Right kidney (tissue), 9 donors: ENCODE data around the gene NEURL3.
"Not testable (repeated sequence)": the region's sequence is repeated elsewhere in the genome, so short reads cannot be mapped to it uniquely, and the experiment has no call there.

ENCODE experiments used
- DNase-seq: peaks from one replicate; pipeline ENCODE4 v3.0.0-alpha.2; 2016
- long read RNA-seq, 8 donors: transcript quantifications; one replicate each; lab custom pipeline, GENCODE V29; 2026

The NEURL3 gene, protein sequence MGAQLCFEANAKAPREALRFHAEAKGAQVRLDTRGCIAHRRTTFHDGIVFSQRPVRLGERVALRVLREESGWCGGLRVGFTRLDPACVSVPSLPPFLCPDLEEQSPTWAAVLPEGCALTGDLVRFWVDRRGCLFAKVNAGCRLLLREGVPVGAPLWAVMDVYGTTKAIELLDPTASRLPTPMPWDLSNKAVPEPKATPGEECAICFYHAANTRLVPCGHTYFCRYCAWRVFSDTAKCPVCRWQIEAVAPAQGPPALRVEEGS
- long read RNA-seq, donor 1, partial matches to known transcripts, result 0 of 1 reads
- long read RNA-seq, donor 1, other reads (novel, unspliced or antisense), result 0 of 1 reads
- long read RNA-seq, donor 2, partial matches to known transcripts, result 0 of 1 reads
- long read RNA-seq, donor 2, other reads (novel, unspliced or antisense), result 0 of 1 reads
- long read RNA-seq, donor 3, partial matches to known transcripts, result 0 of 2 reads
- long read RNA-seq, donor 3, other reads (novel, unspliced or antisense), result 0 of 2 reads
- long read RNA-seq, donor 4, partial matches to known transcripts, result 0 of 1 reads
- long read RNA-seq, donor 4, other reads (novel, unspliced or antisense), result 0 of 1 reads
- long read RNA-seq, donor 5, partial matches to known transcripts, result 0 of 2 reads
- long read RNA-seq, donor 5, other reads (novel, unspliced or antisense), result 0 of 2 reads
- long read RNA-seq, donor 6, result 0 reads
- long read RNA-seq, donor 7, partial matches to known transcripts, result 0 of 2 reads
- long read RNA-seq, donor 7, other reads (novel, unspliced or antisense), result 0 of 2 reads
- long read RNA-seq, donor 8, partial matches to known transcripts, result 0 of 1 reads
- long read RNA-seq, donor 8, other reads (novel, unspliced or antisense), result 0 of 1 reads

DNA sequence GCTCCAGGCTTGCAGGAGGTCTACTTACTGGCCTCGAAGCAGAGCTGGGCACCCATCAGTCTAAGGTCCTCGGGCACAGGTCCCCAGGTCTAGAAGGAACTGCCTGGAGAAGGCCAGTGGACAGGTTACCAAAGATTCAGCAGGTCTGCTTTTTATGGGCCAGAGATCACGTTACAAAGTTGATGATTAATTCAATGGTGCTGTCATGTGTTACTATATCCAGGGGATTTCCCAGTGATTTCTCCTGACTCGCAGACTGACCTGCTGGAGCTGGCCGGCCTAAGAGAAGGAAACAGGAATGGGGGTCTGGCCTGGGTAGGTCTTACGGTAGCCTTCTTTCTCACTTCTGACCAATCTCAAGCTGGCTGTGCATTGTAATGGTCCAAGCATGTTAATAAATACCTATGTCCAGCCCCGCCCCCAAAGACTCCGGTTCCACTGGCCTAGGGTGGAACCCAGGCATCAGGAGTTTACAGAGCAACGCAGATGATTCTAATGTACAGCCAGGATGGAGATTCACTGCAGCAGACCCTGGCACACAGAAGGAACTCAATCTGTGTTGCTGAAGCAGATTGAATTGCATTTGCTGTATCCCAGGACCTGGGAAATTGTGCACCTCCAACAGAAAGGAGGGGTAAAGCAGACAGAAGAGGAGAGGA is at the start of gene NEURL3:
Gene NEURL3, minus strand, starts transcription at position 127 of the 659 bp plus-strand sequence. Its CDS starts 71 bp downstream, at position 56.
- DNase-seq, result peak; percentile 60

GRCh38 chr2:96554293-96555145 is 49.4 kb upstream of the NEURL3 start:
- DNase-seq, result peak; percentile 69

GRCh38 chr2:96553957-96554292 is 48.8 kb upstream of the NEURL3 start:
- not testable (repeated sequence) for DNase-seq

- DNase-seq, result no peak
Observed at GRCh38 chr2:96553176-96553956, 48.2 kb upstream of the NEURL3 start.

GRCh38 chr2:96552315-96553175 is 47.4 kb upstream of the NEURL3 start:
- no peak for DNase-seq

DNA sequence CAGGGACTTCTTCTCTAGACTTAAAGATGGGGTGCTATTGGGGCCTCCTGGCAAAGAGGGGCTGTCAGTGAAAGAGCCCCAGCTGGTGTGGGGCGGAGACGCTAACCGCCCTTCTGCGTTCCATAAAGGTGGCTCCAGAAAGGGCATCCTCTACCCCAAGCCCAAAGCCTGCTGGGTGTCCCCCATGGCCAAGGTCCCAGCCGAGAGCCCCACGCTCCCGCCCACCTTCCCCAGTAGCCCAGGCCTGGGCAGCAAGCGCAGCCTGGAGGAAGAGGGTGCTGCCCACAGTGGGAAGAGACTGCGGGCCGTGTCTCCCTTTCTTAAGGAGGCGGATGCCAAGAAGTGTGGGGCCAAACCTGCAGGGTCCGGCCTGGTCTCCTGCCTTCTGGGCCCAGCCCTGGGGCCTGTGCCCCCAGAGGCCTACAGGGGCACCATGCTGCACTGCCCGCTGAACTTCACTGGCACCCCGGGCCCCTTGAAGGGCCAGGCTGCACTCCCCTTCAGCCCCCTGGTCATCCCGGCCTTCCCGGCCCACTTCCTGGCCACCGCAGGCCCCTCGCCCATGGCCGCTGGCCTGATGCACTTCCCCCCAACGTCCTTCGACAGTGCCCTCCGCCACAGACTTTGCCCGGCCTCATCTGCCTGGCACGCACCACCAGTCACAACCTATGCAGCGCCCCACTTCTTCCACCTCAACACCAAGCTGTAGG is 46.6 kb upstream of the NEURL3 start:
- no peak for DNase-seq

DNA sequence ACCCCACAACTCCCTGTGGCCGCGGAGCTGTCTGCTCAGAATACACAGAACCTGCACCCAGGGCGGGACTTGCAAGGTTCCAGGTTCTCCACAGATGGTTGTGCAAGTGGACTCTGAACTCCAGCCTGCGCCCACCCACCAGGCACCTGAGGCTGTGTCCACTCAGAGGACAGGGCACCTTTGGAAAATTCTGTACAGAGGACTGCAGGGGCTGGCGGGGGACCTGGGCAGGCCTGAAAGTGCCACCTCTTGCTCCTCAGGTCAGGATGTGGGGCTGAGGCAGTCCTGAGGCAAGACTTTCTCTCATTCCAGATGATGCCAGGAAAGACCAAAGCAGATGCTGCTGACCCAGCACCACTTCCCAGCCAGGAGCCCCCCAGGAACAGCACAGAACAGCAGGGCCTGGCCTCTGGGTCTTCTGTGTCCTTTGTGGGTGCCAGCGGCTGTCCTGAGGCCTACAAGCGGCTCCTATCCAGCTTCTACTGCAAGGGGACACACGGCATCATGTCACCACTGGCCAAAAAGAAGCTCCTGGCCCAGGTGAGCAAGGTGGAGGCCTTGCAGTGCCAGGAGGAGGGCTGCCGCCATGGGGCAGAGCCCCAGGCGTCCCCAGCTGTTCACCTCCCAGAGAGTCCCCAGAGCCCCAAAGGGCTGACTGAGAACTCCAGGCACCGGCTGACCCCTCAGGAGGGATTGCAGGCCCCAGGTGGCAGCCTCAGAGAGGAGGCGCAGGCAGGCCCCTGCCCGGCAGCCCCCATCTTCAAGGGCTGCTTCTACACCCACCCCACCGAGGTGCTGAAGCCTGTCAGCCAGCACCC is 45.8 kb upstream of the NEURL3 start:
- no peak for DNase-seq

- no peak for DNase-seq
Observed at GRCh38 chr2:96549967-96550786, 45.0 kb upstream of the NEURL3 start.

GRCh38 chr2:96549466-96549785 is 44.3 kb upstream of the NEURL3 start:
- DNase-seq, result no peak

DNA sequence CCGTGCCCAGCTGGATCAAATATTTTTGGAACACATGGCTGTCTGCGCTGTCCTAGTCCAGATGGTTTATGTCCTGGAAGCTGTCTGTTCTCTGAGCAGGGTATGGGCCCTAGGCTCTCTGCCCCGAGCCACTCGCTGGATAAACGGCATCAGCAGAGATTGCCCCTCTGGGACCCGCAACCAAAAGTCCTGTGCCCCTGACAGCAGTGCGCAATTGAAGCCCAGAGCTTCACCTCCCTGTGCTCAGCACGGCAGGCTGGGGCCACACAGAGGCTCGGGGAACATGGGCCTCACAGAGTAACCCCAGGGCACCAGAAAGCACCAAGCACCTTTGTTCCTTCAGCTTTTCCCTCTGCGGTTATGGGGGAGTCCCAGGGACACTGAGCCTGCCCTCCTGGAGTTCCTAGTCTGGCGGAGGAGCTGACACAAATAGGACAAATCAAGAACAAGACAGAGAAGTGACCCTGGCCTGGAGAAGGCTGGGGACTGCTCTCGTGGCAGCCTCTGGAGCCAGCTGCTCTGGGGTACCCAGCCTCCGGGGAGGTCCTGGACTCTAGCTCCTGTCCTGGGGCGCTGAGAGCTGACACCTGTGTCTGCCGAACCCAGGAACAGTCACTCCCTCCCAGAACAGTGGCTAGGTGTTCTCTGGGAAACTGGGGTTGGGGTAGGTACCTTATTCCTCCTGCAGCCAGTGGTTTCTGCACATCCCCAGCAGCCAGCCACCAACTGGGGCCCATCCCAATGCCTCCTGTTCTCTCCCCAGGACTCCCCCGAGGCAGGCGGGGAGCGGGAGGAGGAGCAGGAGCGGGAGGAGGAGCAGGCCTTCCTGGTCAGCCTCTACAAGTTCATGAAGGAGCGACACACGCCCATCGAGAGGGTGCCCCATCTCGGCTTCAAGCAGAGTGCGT is 43.7 kb upstream of the NEURL3 start:
- DNase-seq, result no peak

GRCh38 chr2:96547731-96548171 is 42.6 kb upstream of the NEURL3 start:
- DNase-seq, result no peak

- DNase-seq, result no peak
Observed at GRCh38 chr2:96547203-96547641, 42.1 kb upstream of the NEURL3 start.

GRCh38 chr2:96546797-96547196 is 41.6 kb upstream of the NEURL3 start:
- no peak for DNase-seq

DNA sequence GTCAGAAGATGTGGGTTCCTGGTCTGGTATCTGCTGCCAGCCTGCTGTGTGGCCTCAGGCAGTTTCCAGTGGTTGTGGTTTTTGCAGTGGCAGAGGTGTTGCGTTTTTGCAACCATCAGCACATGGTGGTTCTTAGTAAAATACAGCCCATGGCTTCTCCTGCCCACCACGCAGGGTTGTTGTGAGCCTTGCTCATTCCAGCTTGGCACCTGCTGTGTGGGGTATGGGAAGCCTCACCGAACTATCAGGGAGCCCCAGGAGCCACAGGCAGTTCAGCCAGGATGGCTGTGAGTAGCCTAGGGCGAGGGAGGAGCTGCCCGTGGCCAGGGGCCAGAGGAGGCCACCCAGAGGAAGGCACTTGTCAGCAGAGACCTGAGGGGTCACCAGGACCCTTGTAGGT is 41.2 kb upstream of the NEURL3 start:
- DNase-seq, result no peak

GRCh38 chr2:96542357-96542977 is 37.3 kb upstream of the NEURL3 start:
- no peak for DNase-seq
